ENCODE data around the gene RBM5.

The RBM5 gene

GRCh38 chr3:50125541-50126286, 37.0 kb downstream of the RBM5 start:
- no peak overlapping the region for H3K4me3 ChIP-seq (ENCODE audit: low read depth, low read length)
- TF ChIP-seq CTCF (IDR thresholded peaks at IDR 0.05; ENCODE audit: borderline replicate concordance, insufficient read depth, low read depth, low read length) = no peak

- no peak for TF ChIP-seq CTCF (IDR thresholded peaks at IDR 0.05; ENCODE audit: borderline replicate concordance, insufficient read depth, low read depth, low read length)
- no peak overlapping the region for H3K4me3 ChIP-seq (ENCODE audit: low read depth, low read length)
Observed at GRCh38 chr3:50126287-50127211, 37.8 kb downstream of the RBM5 start.

- no peak for TF ChIP-seq CTCF (IDR thresholded peaks at IDR 0.05; ENCODE audit: borderline replicate concordance, insufficient read depth, low read depth, low read length)
- no peak overlapping the region for H3K4me3 ChIP-seq (ENCODE audit: low read depth, low read length)
Observed at GRCh38 chr3:50127251-50127691, 38.6 kb downstream of the RBM5 start.

GRCh38 chr3:50128001-50128400, 39.3 kb downstream of the RBM5 start:
- no peak overlapping the region for H3K4me3 ChIP-seq (ENCODE audit: low read depth, low read length)
- TF ChIP-seq CTCF (IDR thresholded peaks at IDR 0.05; ENCODE audit: borderline replicate concordance, insufficient read depth, low read depth, low read length) = no peak

GRCh38 chr3:50130436-50130835, 41.7 kb downstream of the RBM5 start:
- no peak for TF ChIP-seq CTCF (IDR thresholded peaks at IDR 0.05; ENCODE audit: borderline replicate concordance, insufficient read depth, low read depth, low read length)
- H3K4me3 ChIP-seq (ENCODE audit: low read depth, low read length) = no peak overlapping the region

- no peak for TF ChIP-seq CTCF (IDR thresholded peaks at IDR 0.05; ENCODE audit: borderline replicate concordance, insufficient read depth, low read depth, low read length)
- no peak overlapping the region for H3K4me3 ChIP-seq (ENCODE audit: low read depth, low read length)
Observed at GRCh38 chr3:50132421-50133282, 43.9 kb downstream of the RBM5 start.
